CD4-positive, alpha-beta T cell treated with Interleukin-4 for 4 hours (primary cell): Measurements from ENCODE around the gene COL8A2.
A peak's percentile ranks its signal among the peaks of the same experiment; 100 is the strongest.

Experiments used
- DNase-seq: peaks from one replicate; pipeline ENCODE4 v3.0.0-alpha.2; 2020

Gene COL8A2

DNA sequence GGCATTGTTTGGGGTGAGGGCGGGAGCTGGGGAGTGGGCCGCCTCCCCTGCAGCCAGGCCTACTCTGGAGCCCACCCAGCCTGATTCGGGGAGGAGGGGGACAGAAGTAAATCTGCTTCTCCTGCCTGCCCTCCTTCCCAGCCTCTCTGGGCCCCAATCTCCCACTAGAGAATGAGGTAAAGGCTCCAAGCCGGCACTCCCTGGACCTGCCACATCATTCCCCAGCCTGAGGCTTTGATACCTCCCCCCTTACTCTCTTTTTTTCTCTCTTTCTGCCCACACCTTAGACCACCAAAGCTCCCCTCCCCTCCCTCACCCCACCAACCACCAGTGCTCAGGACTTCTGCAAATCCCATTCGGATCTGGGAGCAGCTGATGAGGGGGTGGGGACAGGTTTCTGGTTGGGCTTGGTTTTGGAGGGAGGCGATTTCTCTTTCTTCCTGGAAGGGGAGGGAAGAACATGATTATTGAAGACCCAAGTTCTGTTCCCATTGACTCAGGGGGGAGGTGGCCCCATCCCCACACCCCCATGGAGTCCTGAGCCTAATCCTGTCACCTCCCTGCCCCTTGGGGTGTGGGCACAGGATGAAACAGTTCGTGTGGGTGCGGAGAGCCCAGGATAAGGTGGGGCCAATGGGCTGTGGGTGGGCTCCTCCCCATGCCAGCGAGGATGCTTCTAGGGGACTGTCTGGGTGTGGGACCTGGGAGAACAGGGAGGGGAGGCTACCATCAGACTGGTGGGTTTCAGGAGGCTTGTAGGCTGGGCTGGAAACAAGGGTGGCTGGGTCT is 32.3 kb upstream of the COL8A2 start:
- DNase-seq = no peak

GRCh38 chr1:36156329-36157114 is 31.5 kb upstream of the COL8A2 start:
- peak; percentile 48 for DNase-seq

DNA sequence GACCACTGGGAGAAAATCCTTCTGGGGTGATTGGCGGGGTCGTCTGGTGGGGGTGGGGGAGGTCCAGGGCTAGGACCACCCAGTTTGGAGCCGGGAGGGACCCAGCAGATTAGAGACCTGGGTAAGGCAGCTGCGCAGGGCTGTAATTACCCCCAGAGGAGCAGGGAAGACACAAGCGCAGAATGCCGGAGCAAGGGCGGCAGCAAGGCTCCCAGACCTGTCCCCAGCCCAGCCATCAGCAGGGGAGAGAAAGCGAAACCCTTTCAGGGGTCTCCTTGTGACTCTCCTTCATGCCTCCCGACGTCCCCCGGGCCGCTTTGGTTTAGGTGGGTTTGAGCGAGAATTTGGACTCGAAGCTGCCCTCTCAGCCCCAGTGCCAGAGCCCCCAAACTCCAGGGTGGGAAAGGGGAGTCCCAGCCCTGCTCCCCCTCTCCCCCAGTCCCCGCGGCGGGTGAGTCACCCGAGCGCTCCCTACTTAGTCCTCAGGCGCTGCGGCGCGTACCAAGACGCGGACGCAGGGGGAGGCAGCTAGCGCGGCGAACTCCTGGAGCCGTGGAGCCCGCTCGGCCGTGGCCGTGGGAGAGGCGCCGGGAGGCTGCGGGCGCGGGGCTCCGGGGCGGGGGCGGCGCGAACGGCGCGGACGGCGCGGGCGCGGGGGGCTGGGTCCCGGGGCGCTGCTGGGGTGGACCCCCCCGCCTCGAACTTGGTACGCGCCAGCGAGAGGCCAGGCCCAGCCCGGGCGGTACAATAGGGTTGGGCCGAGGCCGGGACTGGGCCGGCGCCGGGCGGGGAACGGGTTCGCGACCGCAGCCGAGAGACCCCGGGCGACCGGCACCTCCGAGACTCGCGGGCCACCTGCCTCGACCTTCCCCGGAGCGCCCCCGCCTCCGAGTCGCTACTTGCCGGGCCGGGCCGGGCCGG is 30.6 kb upstream of the COL8A2 start, which contains the start of gene MAP7D1:
Gene MAP7D1 (plus strand): TSS at position 753 of the 921 bp plus-strand sequence. CDS start 258 bp downstream, outside the sequence.
- DNase-seq = peak; percentile 84

DNA sequence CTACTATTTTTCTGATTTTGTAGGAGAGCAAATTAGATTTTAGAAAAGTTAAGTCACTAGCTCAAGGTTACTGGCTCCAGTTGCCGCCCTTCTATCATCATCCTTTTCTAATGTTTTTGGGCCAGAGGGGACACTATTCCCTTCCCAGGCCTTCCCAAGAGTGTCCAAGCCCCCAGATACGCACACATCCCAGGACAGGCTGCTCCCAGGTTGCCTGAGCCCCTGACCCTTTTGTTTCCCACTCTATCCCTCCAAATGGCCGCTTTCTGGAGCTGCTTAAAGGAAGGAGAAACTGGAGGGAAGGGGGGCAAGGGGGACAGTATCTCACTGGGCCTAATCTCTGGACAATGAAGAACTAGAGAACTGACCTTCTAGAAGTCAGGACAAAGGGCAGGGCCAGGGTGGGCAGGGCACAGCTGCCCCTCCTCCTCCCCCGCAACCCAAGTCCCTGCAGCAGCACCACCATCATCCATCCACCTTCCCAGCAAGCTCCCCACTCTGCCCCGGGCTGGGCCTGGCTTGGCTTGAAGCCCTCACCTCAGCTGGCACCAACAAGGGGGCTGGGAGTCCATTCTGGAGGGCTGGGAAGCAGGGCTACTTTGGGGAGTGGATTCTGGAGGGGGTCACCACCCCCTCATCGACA is 29.9 kb upstream of the COL8A2 start:
- no peak for DNase-seq

DNA sequence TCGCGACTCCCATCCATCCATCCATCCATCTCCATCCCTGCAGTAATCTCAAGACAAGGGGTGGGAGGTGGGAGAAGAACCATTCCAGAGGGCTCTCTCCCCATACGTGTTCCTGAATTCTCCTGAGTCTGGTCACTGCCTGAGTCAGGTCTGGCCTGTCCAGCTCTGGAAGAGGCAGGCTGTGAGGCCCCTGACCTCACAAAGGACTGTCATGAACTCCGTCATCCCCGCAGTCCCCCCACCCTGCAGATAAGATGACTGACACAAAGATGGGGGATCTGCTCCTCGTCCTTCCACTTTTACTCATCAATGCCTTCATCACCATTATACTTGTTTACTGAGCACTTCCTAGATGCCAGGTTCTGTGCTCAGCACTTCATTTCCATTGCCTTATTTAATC is 29.3 kb upstream of the COL8A2 start:
- DNase-seq = no peak

DNA sequence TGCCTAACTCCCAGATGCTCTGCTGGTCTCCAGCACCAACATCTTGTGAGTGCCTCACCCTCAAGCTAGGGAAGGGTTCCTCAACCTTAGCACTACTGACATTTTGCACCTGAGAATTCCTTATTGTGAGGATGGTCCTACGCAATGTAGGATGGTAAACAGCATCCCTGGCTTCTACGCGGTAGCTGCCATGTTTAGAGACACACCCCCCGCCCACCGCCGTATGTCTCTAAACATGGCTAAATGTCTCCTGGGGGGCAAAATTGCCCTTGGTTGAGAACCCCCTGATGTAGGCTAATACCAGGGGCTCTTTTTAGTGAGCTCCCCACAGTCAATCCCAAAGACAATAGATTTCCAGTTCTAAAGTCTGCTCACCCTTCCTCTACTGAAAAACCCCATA is 28.5 kb upstream of the COL8A2 start:
- DNase-seq = no peak

DNA sequence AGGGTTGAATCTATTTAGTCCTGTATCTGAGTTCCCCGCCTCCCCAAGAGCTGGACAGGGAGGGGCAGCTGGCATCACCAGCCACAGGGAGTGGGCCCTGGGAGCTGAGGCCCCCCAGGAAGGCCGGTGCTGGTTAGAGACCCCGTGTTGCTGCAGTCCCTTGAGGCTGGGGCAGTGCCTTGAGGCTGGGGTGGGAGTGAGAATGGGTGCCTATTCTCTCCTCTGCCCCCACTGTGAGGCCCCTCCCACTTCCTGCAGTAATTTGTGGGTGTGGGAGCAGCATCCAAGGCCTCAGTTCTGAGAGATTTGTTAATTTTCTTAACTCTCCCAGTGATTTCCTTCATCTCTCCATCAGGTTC is 26.8 kb upstream of the COL8A2 start:
- DNase-seq = peak; percentile 66

- DNase-seq = no peak
Observed at GRCh38 chr1:36151134-36151844, 26.3 kb upstream of the COL8A2 start.

DNA sequence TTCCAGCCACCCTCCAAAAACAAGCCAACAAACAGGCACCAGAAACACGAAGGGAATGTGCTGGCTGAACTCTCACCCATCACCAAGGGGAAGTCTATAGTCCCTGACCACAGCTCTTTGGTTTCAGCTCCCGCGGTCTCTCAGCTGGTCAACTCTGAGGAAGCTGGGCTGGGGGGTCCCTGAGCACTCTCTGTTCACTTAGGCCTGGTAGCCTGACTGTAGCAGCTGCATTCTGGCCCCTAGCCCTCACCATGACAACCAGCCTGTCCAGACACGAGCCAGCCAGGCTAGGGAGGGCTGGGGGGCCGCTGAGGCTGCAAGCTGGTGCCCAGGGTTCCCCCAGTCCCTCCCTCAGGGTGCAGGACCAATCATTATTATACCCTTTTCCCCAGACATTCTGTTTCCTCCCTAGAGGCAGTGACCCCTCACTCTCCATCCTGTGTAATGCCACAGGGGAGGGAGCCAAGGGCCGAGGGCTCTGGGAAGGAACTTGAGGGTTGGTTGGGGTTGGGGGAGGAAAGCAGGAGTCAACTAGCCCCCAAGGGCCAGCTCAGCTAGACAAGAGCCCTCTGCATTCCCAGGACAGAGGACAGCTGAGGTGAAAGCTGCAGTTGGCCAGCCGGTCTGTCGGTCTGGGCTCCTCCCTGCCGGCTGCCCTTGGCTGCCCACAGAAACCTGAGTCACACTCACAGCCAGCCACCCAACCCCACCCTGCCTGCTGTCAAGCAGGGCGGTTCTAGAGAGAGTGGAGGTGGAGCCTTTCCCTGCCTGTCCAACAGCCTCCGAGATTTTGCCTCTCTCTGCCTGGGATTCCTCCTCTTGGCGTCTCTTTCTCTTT is 25.5 kb upstream of the COL8A2 start:
- DNase-seq = peak; percentile 84

DNA sequence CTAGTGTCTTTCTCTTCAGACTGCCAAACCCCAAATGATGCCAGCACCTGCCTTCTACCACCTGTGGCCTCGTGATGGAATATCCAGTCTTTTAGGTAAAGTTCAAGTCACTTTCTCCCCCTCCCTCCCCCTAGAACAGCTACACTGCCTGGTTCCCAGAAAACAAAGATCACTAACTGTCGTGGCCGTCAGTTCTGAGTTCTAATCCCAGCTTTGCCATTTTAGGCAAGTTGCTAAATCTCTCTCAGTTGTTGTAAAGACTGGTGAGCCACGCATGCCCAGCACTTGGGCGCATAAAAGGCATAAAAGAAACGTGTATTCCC is 24.9 kb upstream of the COL8A2 start:
- no peak for DNase-seq

DNA sequence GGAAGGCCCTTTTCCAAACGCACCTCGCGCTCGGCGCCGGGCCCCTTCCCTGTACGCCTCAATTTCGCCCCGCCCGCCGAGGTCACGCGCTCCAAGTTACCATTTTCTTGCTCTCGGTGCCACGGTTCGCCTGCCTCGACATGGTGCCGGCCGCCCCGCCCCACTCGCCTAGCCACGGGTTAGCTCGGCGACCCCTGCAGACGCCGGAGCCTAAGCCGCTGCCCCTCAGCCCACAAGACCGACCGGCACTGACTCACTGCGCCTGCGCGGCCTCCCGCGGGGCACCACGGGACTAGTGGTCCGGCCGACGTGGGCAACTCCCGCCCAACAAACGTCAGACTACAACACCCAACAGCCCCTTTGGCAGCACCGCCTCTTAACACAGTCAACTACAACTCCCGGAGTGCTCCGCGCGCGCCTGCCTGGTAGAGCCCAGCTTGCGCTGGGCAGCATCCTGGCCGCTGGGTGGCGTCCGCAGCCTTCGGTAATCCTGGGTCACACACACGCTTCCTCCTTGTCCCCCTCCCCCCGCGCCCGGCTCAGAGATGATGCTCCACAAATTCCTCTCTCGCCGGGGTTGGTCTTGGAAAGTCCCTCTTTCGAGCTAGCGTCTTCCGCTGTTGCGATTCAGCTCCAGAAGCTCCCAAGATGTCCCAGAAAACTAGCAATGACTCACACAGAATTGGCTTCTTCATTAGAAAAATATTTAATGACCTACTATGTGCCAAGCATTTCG is 24.4 kb upstream of the COL8A2 start, which contains the start of gene TRAPPC3:
Gene TRAPPC3 (minus strand): TSS at position 250 of the 736 bp plus-strand sequence. CDS start 108 bp downstream, at position 142.
- DNase-seq = peak; percentile 99

GRCh38 chr1:36148821-36149236 is 23.8 kb upstream of the COL8A2 start:
- DNase-seq = no peak

- DNase-seq = no peak
Observed at GRCh38 chr1:36144413-36144812, 19.4 kb upstream of the COL8A2 start.

- no peak for DNase-seq
Observed at GRCh38 chr1:36143424-36143823, 18.4 kb upstream of the COL8A2 start.

- no peak for DNase-seq
Observed at GRCh38 chr1:36142121-36142520, 17.1 kb upstream of the COL8A2 start.

DNA sequence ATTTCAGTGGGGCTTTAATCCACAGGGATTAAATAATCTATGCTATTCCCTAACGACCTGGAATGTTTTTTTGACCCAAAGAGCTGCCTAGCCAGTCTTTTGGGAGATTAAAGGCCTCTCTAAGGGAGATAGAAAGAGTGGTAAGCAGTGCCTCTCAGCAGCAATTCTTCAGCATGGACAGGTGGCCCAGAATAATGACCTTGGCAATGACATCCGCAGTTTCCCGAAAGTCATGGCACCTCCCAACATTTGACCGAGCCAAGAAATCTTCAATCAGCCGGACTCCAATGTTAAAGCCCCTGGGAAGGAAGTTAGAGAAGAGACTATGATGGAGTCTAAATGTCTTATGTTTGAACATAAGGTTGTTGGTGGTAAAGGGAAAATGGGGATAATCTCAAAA is 14.5 kb upstream of the COL8A2 start:
- no peak for DNase-seq

GRCh38 chr1:36137776-36138175 is 12.8 kb upstream of the COL8A2 start:
- DNase-seq = no peak

- DNase-seq = no peak
Observed at GRCh38 chr1:36137226-36137625, 12.2 kb upstream of the COL8A2 start.

DNA sequence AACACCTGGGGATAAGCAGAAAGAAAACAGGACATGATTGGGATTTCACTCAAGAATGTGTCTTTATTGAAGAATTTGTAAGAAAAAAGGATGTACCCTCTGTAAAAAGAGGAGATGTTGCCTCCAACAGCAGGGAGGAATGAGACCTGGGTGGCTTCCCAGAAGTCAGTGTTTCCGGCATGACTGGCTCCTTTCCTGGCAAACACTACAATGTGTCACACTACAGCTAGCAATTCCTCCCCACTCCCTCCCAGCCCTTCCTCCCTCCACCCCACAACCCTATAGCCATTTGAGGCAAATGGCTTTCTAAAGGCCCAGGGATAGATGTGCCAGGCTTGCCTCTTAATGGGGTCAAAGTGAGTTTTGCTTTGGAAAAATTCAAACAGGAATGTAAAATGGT is 11.5 kb upstream of the COL8A2 start:
- no peak for DNase-seq

GRCh38 chr1:36135796-36136195 is 10.8 kb upstream of the COL8A2 start:
- DNase-seq = no peak
